ENCODE data around the gene APMAP.

Gene APMAP, protein sequence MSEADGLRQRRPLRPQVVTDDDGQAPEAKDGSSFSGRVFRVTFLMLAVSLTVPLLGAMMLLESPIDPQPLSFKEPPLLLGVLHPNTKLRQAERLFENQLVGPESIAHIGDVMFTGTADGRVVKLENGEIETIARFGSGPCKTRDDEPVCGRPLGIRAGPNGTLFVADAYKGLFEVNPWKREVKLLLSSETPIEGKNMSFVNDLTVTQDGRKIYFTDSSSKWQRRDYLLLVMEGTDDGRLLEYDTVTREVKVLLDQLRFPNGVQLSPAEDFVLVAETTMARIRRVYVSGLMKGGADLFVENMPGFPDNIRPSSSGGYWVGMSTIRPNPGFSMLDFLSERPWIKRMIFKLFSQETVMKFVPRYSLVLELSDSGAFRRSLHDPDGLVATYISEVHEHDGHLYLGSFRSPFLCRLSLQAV

DNA sequence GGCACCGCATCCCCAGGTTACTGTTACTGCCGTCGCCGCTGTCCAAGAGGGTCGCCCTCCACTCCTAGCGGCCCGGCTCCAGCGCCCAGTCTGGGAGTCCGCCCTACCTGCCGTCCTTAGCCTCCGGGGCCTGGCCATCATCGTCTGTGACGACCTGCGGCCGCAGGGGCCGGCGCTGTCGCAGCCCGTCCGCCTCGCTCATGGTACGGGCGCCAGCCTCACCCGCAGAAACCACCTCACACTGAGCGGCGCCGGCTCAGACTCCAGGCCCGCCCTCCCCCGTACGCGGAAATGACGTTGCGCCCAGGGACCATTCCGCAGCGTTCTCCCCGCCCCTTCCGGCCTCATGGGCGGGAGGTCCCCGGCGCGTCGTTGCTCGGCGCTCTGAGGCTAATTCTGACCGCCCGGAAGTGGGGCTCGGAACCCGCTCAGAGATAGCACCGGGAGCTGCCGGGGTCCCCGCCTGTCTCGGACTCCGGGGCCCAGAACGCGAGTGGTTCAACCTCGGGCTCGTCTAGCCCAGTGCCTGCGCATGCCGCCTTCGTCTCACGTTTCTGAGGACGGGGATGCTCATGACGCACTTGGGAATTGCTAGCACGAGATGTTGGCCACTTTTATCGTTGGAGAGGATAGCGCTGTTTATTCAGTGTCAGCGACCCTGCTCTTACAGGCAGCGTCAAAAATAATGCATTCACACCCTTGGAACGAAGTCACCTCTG, at the start of gene APMAP:
Gene APMAP, minus strand, starts transcription at position 265 of the 719 bp plus-strand sequence. Its CDS starts 63 bp downstream, at position 202.
- TF ChIP-seq CTCF (IDR thresholded peaks at IDR 0.05; ENCODE audit: low read length, missing control alignments), result no peak
- DNase-seq (ENCODE audit: low read depth), result peak; percentile 91
- peak within 1 kb of the TSS; percentile 89 for H3K4me3 ChIP-seq (replicated peaks; ENCODE audit: low read depth, low read length)

- no peak for TF ChIP-seq CTCF (IDR thresholded peaks at IDR 0.05; ENCODE audit: low read length, missing control alignments)
- no peak for DNase-seq (ENCODE audit: low read depth)
- H3K4me3 ChIP-seq (replicated peaks; ENCODE audit: low read depth, low read length), result no peak overlapping the region
These were observed 49.4 kb upstream of the APMAP start for GRCh38 chr20:25041813-25042530.

DNA sequence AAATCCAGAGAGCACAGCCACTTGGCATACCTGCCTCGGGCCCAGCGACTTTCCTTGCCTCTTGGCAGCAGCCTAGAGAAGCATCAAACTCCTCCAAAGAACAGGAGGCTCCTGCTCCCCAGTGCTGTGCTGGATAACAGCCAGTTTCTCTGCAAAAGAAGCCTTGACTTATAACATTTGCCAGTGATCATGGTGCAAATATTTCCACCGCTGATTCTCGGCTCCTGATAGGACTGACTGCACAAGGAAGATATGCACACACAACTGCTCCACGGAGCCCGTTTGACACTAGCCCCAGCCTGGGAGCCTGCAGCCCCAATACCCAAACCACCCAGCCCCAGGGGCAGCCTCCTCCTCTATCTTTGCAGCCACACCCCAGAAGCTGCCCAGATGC, 47.9 kb upstream of the APMAP start:
- H3K4me3 ChIP-seq (replicated peaks; ENCODE audit: low read depth, low read length), result no peak overlapping the region
- peak; percentile 85 for DNase-seq (ENCODE audit: low read depth)
- TF ChIP-seq CTCF (IDR thresholded peaks at IDR 0.05; ENCODE audit: low read length, missing control alignments), result no peak

DNA sequence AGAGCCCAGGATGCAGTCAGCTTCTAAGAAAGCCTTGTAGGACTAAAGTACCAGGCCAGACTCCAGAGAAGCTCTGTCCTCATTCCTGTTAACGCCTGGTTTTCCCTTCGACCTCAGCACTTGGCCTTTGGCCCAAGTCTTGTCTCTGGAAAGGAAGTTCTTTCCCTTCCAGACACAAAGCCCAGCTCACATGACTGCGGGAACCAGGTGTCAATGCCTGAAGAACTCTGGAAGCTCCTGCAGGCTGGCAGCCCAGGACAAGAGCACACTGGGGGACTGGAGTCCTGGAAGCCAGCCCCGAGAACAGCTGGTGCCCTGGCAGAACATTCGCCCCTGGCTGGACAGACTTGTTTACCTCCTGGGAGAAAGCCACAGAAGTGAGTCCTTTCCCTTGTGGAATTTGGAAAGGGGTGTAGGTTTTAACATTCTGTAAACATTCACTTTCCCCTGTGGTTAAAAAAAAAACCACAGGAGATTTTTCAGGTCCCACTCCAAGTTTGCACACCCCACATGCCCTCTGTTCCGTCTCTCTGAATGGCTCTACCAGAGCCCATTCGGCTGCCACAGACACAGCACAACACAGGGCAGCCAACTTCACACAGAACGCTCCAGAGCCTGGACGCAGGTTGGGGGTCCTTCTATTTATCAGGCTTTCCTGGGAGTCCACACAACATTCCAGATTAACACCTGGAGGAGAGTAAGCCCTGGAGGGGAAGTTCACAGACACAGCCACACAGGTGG, 47.3 kb upstream of the APMAP start:
- DNase-seq (ENCODE audit: low read depth), result peak; percentile 91
- no peak overlapping the region for H3K4me3 ChIP-seq (replicated peaks; ENCODE audit: low read depth, low read length)
- no peak for TF ChIP-seq CTCF (IDR thresholded peaks at IDR 0.05; ENCODE audit: low read length, missing control alignments)

- H3K4me3 ChIP-seq (replicated peaks; ENCODE audit: low read depth, low read length), result no peak overlapping the region
- DNase-seq (ENCODE audit: low read depth), result no peak
- TF ChIP-seq CTCF (IDR thresholded peaks at IDR 0.05; ENCODE audit: low read length, missing control alignments), result no peak
These were observed 46.1 kb upstream of the APMAP start for GRCh38 chr20:25038591-25039015.

GRCh38 chr20:25038103-25038410, 45.5 kb upstream of the APMAP start:
- no peak for TF ChIP-seq CTCF (IDR thresholded peaks at IDR 0.05; ENCODE audit: low read length, missing control alignments)
- no peak for DNase-seq (ENCODE audit: low read depth)
- H3K4me3 ChIP-seq (replicated peaks; ENCODE audit: low read depth, low read length), result no peak overlapping the region

All from fibroblast of pulmonary artery (primary cell).